Small intestine (tissue), 7 donors: ENCODE data around the gene GPS1. TPM values are rescaled to one million over a fixed set of nuclear protein-coding genes. Genes with fewer than 3 reads are reported as not detected.
A peak's percentile ranks its signal among the peaks of the same experiment; 100 is the strongest.

ENCODE experiments used
- DNase-seq, 2 donors: peaks; one replicate each; pipeline versions ENCODE4 v3.0.0 to v3.0.0-alpha.2; 2013
- FAIRE-seq: peaks from 2 replicates; lab custom pipeline; 2012; peaks lifted over from hg19 to GRCh38; lab: Jason Lieb, UNC
- H3K27ac ChIP-seq, 3 donors: one replicate each; pipeline ENCODE4 v1.5.1; 2013; ENCODE audit warnings: low read length in 2 of 3, mild to moderate bottlenecking in 2 of 3, control low read depth in 1 of 3, inconsistent platforms in 1 of 3, low read depth in 1 of 3, moderate library complexity in 1 of 3
- H3K27me3 ChIP-seq, 3 donors: one replicate each; pipeline ENCODE4 v1.6.1; 2013; ENCODE audit warnings: low read length in 3 of 3, inconsistent platforms in 1 of 3; ENCODE audit not compliant: control insufficient read depth in 3 of 3, insufficient read depth in 3 of 3
- H3K36me3 ChIP-seq, 3 donors: one replicate each; pipeline ENCODE4 v1.6.1; 2013; ENCODE audit warnings: low read length in 3 of 3, inconsistent platforms in 1 of 3, low read depth in 1 of 3, mild to moderate bottlenecking in 1 of 3, moderate library complexity in 1 of 3; ENCODE audit not compliant: control insufficient read depth in 3 of 3, insufficient read depth in 2 of 3
- H3K4me1 ChIP-seq, 3 donors: one replicate each; pipeline ENCODE4 v1.6.1; 2013; ENCODE audit warnings: low read length in 2 of 3, inconsistent platforms in 1 of 3, low read depth in 1 of 3, mild to moderate bottlenecking in 1 of 3, moderate library complexity in 1 of 3; ENCODE audit not compliant: control insufficient read depth in 3 of 3, insufficient read depth in 2 of 3
- H3K4me3 ChIP-seq, 3 donors: one replicate each; pipeline ENCODE4 v1.5.1; 2013; ENCODE audit warnings: low read length in 3 of 3, control low read depth in 1 of 3, inconsistent platforms in 1 of 3, low read depth in 1 of 3, mild to moderate bottlenecking in 1 of 3, moderate library complexity in 1 of 3
- H3K9me3 ChIP-seq, 2 donors: one replicate each; pipeline ENCODE4 v1.6.1; 2013; ENCODE audit warnings: low read depth in 1 of 2, low read length in 1 of 2; ENCODE audit not compliant: control insufficient read depth in 2 of 2, insufficient read depth in 1 of 2
- WGBS, 3 donors: extraction: QIAGEN DNeasy Blood & Tissue Kit; methylation state at CpG; one replicate each; pipeline ENCODE4 v1.1.7; 2013; 5-methylcytosine and 5-hydroxymethylcytosine counted together
- polyA plus RNA-seq, 4 donors: library from polyadenylated mRNA; stranded (reverse) in 3 of 4; unstranded in 1 of 4; fragments of 200-250 nt in 3 of 4; fragments of 120-200 nt in 1 of 4; gene quantifications; one replicate each; pipeline versions ENCODE4 v1.2.1 to v1.2.3, GENCODE V29; 2013
- donor health status: healthy with polysubstance abuse.
- donor health status: control.
- donor health status: control.
- donor health status: Bipolar disorder and iron deficiency.
- donor health status: healthy.

Gene GPS1
- polyA plus RNA-seq, 4 donors = 80.4 to 161 (median 120) TPM

GRCh38 chr17:82029391-82029790 lies 22.3 kb upstream of the GPS1 start:
- no peak overlapping the region for H3K27ac ChIP-seq
- peaks cover 0 to 68% (median 0%) of the 10 kb centered on the region in 3 donors for H3K36me3 ChIP-seq
- no peaks in the 10 kb centered on the region for H3K9me3 ChIP-seq
- no peak overlapping the region for H3K4me3 ChIP-seq
- FAIRE-seq (no peak), DNase-seq (no peak)
- no peaks in the 10 kb centered on the region for H3K27me3 ChIP-seq
- peaks cover 2 to 20% (median 6%) of the 10 kb centered on the region in 3 donors for H3K4me1 ChIP-seq
- 92 to 95% (median 94%) methylated on average over 16 of the region's 16 CpGs for WGBS, 3 donors

- WGBS, 3 donors = 63 to 78% (median 68%) methylated on average over 22 to 31 of the region's 31 CpGs
- Histone ChIP-seq H3K36me3 (peaks cover 0 to 70% (median 0%) of the 10 kb centered on the region in 3 donors), H3K9me3 (no peaks in the 10 kb centered on the region), H3K4me3 (no peak overlapping the region), H3K27me3 (no peaks in the 10 kb centered on the region), H3K4me1 (peaks cover 2 to 15% (median 6%) of the 10 kb centered on the region in 3 donors), H3K27ac (no peak overlapping the region)
- FAIRE-seq (no peak), DNase-seq (no peak)
Measured at GRCh38 chr17:82029990-82030469, 21.7 kb upstream of the GPS1 start.

- WGBS, 3 donors = 1% methylated on average over 78 to 94 of the region's 94 CpGs
- Histone ChIP-seq H3K9me3 (no peaks in the 10 kb centered on the region), H3K4me3 (peak overlapping the region; percentile 33 to 60 (median 39)), H3K4me1 (peaks cover 2 to 15% (median 6%) of the 10 kb centered on the region in 3 donors), H3K27me3 (no peaks in the 10 kb centered on the region), H3K27ac (peak overlapping the region in 2 of 3 donors; percentile 9 to 47), H3K36me3 (peaks cover 0 to 67% (median 0%) of the 10 kb centered on the region in 3 donors)
- FAIRE-seq (no peak), DNase-seq (peak; percentile 78 to 91)
Measured at GRCh38 chr17:82030470-82031302, 21.0 kb upstream of the GPS1 start.

- Histone ChIP-seq H3K9me3 (no peaks in the 10 kb centered on the region), H3K27me3 (no peaks in the 10 kb centered on the region), H3K4me1 (peaks cover 4 to 21% (median 9%) of the 10 kb centered on the region in 3 donors), H3K27ac (peak within 1 kb of the TSS in 2 of 3 donors; percentile 9 to 47), H3K36me3 (peaks cover 0 to 67% (median 0%) of the 10 kb centered on the region in 3 donors), H3K4me3 (peak within 1 kb of the TSS; percentile 33 to 60 (median 39))
- 1 to 7% (median 1%) methylated on average over 3 to 96 of the region's 96 CpGs for WGBS, 3 donors
- FAIRE-seq = no peak
- DNase-seq = peak in 1 of 2 donors; percentile 39
Measured at GRCh38 chr17:82031303-82031884, 20.3 kb upstream of the GPS1 start, which contains the start of gene RAC3. TSS of gene RAC3 (plus strand) at chr17:82031678. CDS start at chr17:82031762, 84 bp downstream.

- H3K9me3 ChIP-seq = no peaks in the 10 kb centered on the region
- H3K4me1 ChIP-seq = peaks cover 7 to 27% (median 9%) of the 10 kb centered on the region in 3 donors
- DNase-seq = peak; percentile 73 to 74
- H3K4me3 ChIP-seq = peak overlapping the region in 2 of 3 donors; percentile 29 to 60
- 12 to 35% (median 15%) methylated on average over 27 to 59 of the region's 59 CpGs for WGBS, 3 donors
- H3K27me3 ChIP-seq = no peaks in the 10 kb centered on the region
- FAIRE-seq = no peak
- no peak overlapping the region for H3K27ac ChIP-seq
- H3K36me3 ChIP-seq = peaks cover 0 to 65% (median 0%) of the 10 kb centered on the region in 3 donors
Measured at GRCh38 chr17:82031885-82032627, 19.6 kb upstream of the GPS1 start.

- H3K27ac ChIP-seq = no peak overlapping the region
- no peak for FAIRE-seq
- no peak overlapping the region for H3K4me3 ChIP-seq
- peaks cover 0 to 51% (median 0%) of the 10 kb centered on the region in 3 donors for H3K36me3 ChIP-seq
- no peaks in the 10 kb centered on the region for H3K9me3 ChIP-seq
- DNase-seq = no peak
- H3K4me1 ChIP-seq = peaks cover 7 to 32% (median 9%) of the 10 kb centered on the region in 3 donors
- H3K27me3 ChIP-seq = no peaks in the 10 kb centered on the region
- 93 to 95% (median 94%) methylated on average over 36 to 38 of the region's 38 CpGs for WGBS, 3 donors
Measured at GRCh38 chr17:82033359-82034085, 18.2 kb upstream of the GPS1 start.

- Histone ChIP-seq H3K36me3 (peaks cover 0 to 41% (median 0%) of the 10 kb centered on the region in 3 donors), H3K27ac (no peak overlapping the region), H3K27me3 (no peaks in the 10 kb centered on the region), H3K4me1 (peaks cover 7 to 32% (median 9%) of the 10 kb centered on the region in 3 donors), H3K4me3 (no peak overlapping the region), H3K9me3 (no peaks in the 10 kb centered on the region)
- 83 to 90% (median 85%) methylated on average over 22 to 23 of the region's 23 CpGs for WGBS, 3 donors
- FAIRE-seq (no peak), DNase-seq (no peak)
Measured at GRCh38 chr17:82034371-82035011, 17.2 kb upstream of the GPS1 start.
